ENCODE measurements around the gene MICAL2.

MICAL2 gene

GRCh38 chr11:12291766-12292165 is 181.4 kb downstream of the MICAL2 start:
- DNase-seq, result no peak

- no peak for DNase-seq
These were observed 182.4 kb downstream of the MICAL2 start for GRCh38 chr11:12292766-12293165.

GRCh38 chr11:12293486-12293885 is 183.1 kb downstream of the MICAL2 start:
- no peak for DNase-seq

- DNase-seq, result no peak
These were observed 184.2 kb downstream of the MICAL2 start for GRCh38 chr11:12294613-12295012.

GRCh38 chr11:12295943-12296342 is 185.6 kb downstream of the MICAL2 start:
- no peak for DNase-seq

GRCh38 chr11:12298610-12299009 is 188.2 kb downstream of the MICAL2 start:
- no peak for DNase-seq

- no peak for DNase-seq
These were observed 191.0 kb downstream of the MICAL2 start for GRCh38 chr11:12301379-12301778.

- no peak for DNase-seq
These were observed 193.2 kb downstream of the MICAL2 start for GRCh38 chr11:12303421-12304149.

GRCh38 chr11:12306830-12307229 is 196.4 kb downstream of the MICAL2 start:
- DNase-seq, result no peak

- no peak for DNase-seq
These were observed 201.7 kb downstream of the MICAL2 start for GRCh38 chr11:12312132-12312531.
